ENCODE measurements around the gene ERFL. TPM values are rescaled to one million over a fixed set of nuclear protein-coding genes. Genes with fewer than 3 reads are reported as not detected.

ERFL gene
- total RNA-seq, 1 experiment from 2014 or later, result 0.79 TPM

DNA sequence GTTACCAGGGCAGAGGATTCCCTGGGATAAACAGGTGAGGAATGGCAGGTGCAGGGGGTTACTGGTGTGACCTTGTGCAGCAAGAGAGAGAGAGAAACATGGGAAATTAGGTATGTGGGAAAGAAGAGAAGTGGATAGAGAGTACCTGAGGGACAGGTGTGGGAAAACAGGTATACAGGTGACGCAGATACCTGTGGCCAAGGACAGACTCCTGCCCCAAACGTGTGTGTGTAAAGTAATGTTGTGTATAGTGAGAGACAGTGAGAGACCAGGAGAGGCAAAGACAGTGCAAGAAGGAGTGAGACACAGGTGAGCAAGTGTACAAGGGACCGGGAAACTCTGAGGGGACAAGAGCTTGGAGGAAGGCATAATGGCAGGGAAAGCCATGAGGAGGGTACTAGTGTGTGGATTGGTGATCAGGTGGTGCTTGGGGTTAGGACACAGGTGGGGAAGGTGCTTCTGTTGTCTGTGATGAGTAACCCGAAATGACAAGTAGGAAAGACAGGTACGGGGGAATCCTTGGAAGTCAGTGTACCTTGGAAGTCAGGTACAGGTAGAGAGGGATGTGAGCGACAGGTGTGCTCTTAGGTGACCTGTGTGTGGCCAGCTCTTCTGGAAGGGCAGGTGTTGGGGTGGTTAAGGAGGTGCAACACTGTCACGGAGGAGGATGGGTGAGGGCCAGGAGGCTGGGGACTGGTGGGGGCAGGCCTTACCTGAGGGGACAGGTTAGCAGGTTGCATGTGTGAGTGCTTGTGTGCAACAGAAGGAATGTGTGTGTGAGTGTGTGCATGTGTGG lies 2.8 kb downstream of the ERFL start:
- ChIA-PET RAD21 (ENCODE audit: low non-redundant PET in 1 of 2, low total read pairs in 2 of 2, uncharacterized antibody in 2 of 2, unreplicated experiment in 2 of 2) (no interaction called here), CTCF (no interaction called here), POLR2A (no interaction called here)
- Histone ChIP-seq H4K20me1 (ENCODE audit: insufficient read depth) (no peaks in the 10 kb centered on the region), H3K9me3 (ENCODE audit: control insufficient read depth in 1 of 2, insufficient read depth in 1 of 2, low read depth in 1 of 2, low read length in 2 of 2) (no peaks in the 10 kb centered on the region), H3K9me2 (ENCODE audit: insufficient read depth) (no peaks in the 10 kb centered on the region), H3K27ac (ENCODE audit: low read depth, low read length) (no peak overlapping the region), H3K79me2 (ENCODE audit: insufficient read depth, low read length) (no peaks in the 10 kb centered on the region), H3K4me2 (ENCODE audit: low read length) (no peak overlapping the region), H3K4me1 (ENCODE audit: control insufficient read depth in 1 of 2, insufficient read depth in 2 of 2, low read length in 2 of 2) (peaks cover 12 to 23% of the 10 kb centered on the region in 2 experiments), H2AFZ (ENCODE audit: low read depth, low read length, poor library complexity, severe bottlenecking) (no peak overlapping the region), H3K27me3 (ENCODE audit: insufficient read depth, low read length) (no peaks in the 10 kb centered on the region), H3K9ac (ENCODE audit: low read length) (no peak overlapping the region), H3K36me3 (ENCODE audit: control insufficient read depth in 1 of 2, insufficient read depth in 2 of 2, low read length in 2 of 2) (no peaks in the 10 kb centered on the region), H3K4me3 (replicated peaks in 1 of 2; ENCODE audit: low read depth in 1 of 2, low read length in 2 of 2) (no peak overlapping the region)
- TF ChIP-seq, protein P1, sequence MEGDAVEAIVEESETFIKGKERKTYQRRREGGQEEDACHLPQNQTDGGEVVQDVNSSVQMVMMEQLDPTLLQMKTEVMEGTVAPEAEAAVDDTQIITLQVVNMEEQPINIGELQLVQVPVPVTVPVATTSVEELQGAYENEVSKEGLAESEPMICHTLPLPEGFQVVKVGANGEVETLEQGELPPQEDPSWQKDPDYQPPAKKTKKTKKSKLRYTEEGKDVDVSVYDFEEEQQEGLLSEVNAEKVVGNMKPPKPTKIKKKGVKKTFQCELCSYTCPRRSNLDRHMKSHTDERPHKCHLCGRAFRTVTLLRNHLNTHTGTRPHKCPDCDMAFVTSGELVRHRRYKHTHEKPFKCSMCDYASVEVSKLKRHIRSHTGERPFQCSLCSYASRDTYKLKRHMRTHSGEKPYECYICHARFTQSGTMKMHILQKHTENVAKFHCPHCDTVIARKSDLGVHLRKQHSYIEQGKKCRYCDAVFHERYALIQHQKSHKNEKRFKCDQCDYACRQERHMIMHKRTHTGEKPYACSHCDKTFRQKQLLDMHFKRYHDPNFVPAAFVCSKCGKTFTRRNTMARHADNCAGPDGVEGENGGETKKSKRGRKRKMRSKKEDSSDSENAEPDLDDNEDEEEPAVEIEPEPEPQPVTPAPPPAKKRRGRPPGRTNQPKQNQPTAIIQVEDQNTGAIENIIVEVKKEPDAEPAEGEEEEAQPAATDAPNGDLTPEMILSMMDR (IDR thresholded peaks at IDR 0.05 in 2 of 3, conservative IDR thresholded peaks at IDR 0.05 in 1 of 3; ENCODE audit: borderline replicate concordance in 1 of 3, insufficient read depth in 1 of 3, low read depth in 2 of 3, low read length in 2 of 3), result no peak
- no peak for TF ChIP-seq YY1 (IDR thresholded peaks at IDR 0.05; ENCODE audit: extremely low read depth, insufficient replicate concordance, low read depth, low read length)
- TF ChIP-seq CBX3 (IDR thresholded peaks at IDR 0.05; ENCODE audit: low read depth), result no peak
- TF ChIP-seq, protein P2, sequence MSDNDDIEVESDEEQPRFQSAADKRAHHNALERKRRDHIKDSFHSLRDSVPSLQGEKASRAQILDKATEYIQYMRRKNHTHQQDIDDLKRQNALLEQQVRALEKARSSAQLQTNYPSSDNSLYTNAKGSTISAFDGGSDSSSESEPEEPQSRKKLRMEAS (IDR thresholded peaks at IDR 0.05), result no peak
- TF ChIP-seq EZH2 (IDR thresholded peaks at IDR 0.05), result no peak
- TF ChIP-seq EZH2phosphoT487 (IDR thresholded peaks at IDR 0.05; ENCODE audit: borderline replicate concordance), result no peak
- no peak for TF ChIP-seq FOSL1 (IDR thresholded peaks at IDR 0.05; ENCODE audit: low read depth)
- no peak for TF ChIP-seq POLR2A (IDR thresholded peaks at IDR 0.05; ENCODE audit: borderline replicate concordance, extremely low read depth, insufficient read depth, insufficient read length)
- no peak for TF ChIP-seq RAD21 (IDR thresholded peaks at IDR 0.05; ENCODE audit: low read depth)
- no peak for ATAC-seq
- DNase-seq (ENCODE audit: low read depth, low spot score), result no peak
- no TSS peak for BruUV-seq (replicated peaks)
- intact Hi-C loops (cut with micrococcal nuclease), result loop anchor here (5.0 kb wide), 1 partner anchor 43 kb away; the partner anchor contains the start of gene ARHGEF1

Measured in HCT116 (cell line).